Coronary artery (tissue), 2 donors: Measurements from ENCODE around the gene GRIK4.

Source experiments
- DNase-seq: peaks from one replicate; pipeline ENCODE4 v3.0.0-alpha.2; 2017; ENCODE audit warnings: low spot score
- H3K27ac ChIP-seq, 2 donors: fragments of 200-600 bp; sonication (generic); one replicate each; pipeline ENCODE4 v1.5.1; 2016 to 2019
- H3K4me3 ChIP-seq: fragments of 200-600 bp; sonication (generic); 2 replicates; pipeline ENCODE4 v1.5.1; 2016; ENCODE audit warnings: mild to moderate bottlenecking, moderate library complexity
- TF ChIP-seq, protein P1 (sequence below): fragments of 200-600 bp; sonication (generic); IDR thresholded peaks from one replicate; pipeline ENCODE4 v1.5.1; 2019; ENCODE audit warnings: antibody characterized with exemption

The GRIK4 gene

DNA sequence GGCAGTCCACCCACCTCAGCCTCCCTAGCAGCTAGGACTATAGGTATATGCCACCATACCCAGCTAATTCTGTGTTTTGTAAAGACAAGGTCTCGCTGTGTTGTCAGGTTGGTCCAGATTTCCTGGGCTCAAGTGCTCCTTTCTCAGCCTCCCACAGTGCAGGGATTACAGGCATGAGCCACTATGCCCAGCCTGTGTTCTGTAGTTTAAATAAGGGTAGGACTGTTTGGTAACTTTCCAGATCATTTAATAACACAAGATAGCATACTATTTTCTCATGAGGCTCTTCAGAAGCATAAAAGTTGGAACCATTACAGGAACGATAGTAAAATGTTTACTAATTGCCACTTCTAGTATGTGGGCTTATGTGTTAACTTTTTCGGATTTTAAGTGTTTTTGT lies 38.0 kb upstream of the GRIK4 start:
- DNase-seq, result no peak
- no peak overlapping the region for H3K4me3 ChIP-seq
- H3K27ac ChIP-seq, result no peak overlapping the region
- TF ChIP-seq, protein P1, sequence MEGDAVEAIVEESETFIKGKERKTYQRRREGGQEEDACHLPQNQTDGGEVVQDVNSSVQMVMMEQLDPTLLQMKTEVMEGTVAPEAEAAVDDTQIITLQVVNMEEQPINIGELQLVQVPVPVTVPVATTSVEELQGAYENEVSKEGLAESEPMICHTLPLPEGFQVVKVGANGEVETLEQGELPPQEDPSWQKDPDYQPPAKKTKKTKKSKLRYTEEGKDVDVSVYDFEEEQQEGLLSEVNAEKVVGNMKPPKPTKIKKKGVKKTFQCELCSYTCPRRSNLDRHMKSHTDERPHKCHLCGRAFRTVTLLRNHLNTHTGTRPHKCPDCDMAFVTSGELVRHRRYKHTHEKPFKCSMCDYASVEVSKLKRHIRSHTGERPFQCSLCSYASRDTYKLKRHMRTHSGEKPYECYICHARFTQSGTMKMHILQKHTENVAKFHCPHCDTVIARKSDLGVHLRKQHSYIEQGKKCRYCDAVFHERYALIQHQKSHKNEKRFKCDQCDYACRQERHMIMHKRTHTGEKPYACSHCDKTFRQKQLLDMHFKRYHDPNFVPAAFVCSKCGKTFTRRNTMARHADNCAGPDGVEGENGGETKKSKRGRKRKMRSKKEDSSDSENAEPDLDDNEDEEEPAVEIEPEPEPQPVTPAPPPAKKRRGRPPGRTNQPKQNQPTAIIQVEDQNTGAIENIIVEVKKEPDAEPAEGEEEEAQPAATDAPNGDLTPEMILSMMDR, result no peak

DNA sequence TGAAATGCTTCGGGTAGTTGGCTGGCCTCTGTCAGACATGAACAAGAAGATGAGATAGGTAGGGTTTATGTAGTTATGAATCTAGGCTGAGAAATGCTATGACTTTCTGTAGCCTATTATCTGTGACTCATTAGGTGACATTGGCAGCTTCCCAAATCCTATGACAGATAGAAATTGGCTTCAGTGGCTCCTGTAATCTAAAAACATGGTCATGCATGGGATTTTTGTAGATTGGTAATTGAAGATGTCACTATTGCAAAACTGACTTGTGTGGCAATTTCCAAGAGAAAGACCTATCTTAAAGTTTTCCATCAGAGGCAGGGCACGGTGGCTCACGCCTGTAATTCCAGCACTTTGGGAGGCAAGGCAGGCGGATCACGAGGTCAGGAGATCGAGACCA lies 29.4 kb upstream of the GRIK4 start:
- no peak for DNase-seq
- no peak overlapping the region for H3K4me3 ChIP-seq
- TF ChIP-seq, protein P1, result no peak
- H3K27ac ChIP-seq, result no peak overlapping the region

DNA sequence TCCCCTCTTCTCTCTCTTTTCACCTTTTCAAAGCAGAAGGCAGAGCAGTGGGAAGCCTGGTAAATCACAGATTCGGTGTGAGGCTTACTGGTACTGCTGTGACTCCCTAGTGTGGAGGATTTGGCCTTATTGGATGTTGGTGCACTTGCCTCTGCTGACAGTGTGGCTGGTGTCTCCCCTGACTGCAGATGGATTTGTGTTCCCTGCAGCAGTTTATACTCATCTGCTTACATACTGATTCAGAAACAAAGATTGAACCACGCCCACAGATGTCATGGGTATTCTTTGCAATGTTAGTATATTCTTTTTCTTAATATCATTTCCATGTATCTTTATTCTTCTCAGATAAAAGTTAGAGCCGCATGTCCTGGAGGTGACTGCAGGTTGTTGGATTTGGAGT lies 26.8 kb upstream of the GRIK4 start:
- Histone ChIP-seq H3K4me3 (no peak overlapping the region), H3K27ac (no peak overlapping the region)
- no peak for DNase-seq
- TF ChIP-seq, protein P1, result no peak

DNA sequence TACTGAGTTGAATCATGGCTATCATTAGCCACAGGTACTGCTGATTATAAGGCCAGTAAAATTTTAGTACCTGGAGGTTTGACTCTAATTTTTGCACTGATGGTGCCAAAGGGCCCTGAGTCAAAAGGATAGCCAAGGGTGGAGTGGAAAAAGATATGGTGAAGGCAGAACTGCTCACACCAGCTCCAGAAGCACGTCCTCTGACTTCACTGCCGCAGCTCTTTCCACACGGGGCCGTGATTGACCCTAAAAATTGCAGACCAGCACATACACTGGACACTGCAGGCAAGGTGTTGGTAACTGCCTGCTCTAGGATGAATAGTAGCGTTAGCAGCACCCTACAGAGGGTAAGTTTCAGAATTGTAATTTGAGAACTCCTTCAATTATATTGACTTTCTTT lies 25.4 kb upstream of the GRIK4 start:
- TF ChIP-seq, protein P1, result no peak
- DNase-seq, result no peak
- no peak overlapping the region for H3K4me3 ChIP-seq
- H3K27ac ChIP-seq, result no peak overlapping the region

DNA sequence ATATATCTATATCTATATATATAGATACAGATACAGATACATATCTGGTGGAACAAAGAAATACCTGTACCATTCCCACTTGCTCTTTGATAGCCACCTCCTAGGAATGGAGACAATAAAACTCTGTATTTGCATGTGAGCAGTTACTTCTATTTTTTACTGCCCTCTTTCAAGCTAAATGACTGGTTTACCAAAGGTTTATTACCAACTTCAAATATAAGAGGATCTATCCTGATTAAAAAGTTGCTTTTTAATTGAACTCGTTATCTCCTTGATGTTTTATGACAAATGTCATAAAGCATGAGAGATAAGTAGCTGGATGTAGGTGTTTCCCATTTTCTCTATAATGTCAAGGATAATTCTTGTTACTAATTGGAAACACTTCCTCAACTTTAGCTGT lies 21.7 kb upstream of the GRIK4 start:
- DNase-seq, result no peak
- Histone ChIP-seq H3K27ac (no peak overlapping the region), H3K4me3 (no peak overlapping the region)
- TF ChIP-seq, protein P1, result no peak

DNA sequence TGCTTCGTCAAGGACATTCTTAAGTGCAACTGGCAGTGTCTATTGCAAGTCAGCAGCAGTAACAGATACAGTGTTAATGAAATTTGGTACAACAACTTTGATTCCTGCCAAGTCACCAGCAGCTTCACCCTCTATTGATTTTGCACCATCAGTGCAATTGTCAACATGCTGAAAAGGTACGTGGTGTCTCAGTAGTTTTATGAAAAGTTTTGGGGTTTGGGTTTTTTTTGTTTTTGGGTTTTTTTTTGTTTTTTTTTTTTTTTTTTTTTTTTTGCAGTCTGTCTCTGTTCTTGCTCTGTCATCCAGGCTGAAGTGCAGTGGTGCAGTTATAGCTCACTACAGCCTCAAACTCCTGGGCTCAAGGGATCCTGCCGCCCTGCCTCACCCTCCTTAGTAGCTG lies 19.1 kb upstream of the GRIK4 start:
- H3K4me3 ChIP-seq, result no peak overlapping the region
- H3K27ac ChIP-seq, result no peak overlapping the region
- TF ChIP-seq, protein P1, result no peak
- no peak for DNase-seq

DNA sequence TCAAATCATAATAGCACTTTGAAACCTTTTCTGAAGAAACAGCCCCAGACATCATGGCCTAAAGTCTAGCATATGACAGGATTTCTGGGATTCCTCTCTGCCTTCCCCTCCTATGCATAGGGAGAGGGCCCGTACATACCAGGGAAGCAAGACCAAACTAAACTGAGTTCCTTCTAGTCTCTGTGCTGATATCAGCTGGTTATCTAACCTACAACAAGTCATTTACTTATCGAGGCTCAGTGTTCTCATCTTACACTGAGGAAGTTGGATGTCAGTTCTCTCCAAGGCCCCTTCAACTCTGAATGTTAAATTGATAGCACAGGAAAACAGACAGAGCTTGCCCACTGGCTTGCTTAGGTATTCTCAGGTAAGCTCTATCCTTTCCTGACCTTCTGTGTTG lies 17.0 kb upstream of the GRIK4 start:
- H3K27ac ChIP-seq, result no peak overlapping the region
- TF ChIP-seq, protein P1, result no peak
- DNase-seq, result no peak
- H3K4me3 ChIP-seq, result no peak overlapping the region
